ENCODE measurements around the gene SMARCE1.

The SMARCE1 gene

DNA sequence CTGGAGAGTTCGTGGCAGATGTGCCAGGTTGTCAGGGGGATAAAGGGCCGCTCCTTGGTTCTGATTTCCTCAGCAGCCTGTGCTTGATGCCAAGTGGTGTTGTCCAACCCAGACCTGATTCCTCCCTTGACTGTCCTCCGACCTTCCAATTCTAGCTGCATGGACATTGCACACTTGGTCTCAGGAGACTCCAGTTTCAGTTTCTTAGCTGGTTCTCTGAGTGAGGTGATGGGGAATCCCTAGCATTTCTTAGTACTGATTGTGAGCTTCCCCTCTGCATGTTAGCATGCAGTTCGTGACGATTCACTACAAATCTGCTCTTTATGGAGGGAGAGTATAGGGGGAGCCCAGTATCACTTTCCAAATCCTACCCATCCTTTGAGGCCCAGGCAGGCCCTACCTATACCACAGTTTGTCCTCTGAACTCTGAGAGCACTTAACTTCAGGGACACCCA, 70.0 kb downstream of the SMARCE1 start:
- no peak for DNase-seq

DNA sequence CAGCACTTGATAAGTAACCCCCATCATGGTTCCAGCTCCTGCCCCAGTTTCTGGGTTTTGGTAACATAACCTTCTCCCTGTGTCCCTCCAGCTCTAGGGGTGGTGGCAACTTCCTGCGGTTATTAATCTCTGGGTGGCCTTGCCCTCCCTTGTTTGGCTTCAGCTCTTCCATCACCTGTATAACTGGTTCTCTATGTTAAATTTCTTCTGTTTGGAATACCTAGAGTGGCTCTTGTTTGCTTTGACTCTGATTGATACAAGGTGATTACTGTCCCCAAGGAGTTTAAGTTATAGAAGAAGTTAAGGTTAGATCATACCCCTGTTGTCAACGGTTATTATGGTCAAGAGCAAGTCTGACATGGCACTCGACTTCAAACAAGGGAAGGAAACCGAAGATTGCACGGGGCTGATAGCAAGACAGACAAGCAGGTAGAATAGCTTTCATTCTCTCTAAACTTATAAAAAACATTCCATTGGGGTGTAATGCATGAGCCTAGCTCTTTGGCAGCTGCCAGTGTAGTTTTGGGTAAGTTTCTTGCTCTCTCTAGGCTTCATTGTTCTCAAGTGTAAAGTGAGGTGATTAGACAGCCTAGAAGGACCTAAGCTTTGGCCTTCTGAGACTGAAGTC, 71.4 kb downstream of the SMARCE1 start:
- DNase-seq = no peak
